ENCODE measurements around the gene FAM219B. TPM values are rescaled to one million over a fixed set of nuclear protein-coding genes. Genes with fewer than 3 reads are reported as not detected.
A peak's percentile ranks its signal among the peaks of the same experiment; 100 is the strongest.
"Not testable (repeated sequence)": the region's sequence is repeated elsewhere in the genome, so short reads cannot be mapped to it uniquely, and the experiment has no call there.

Gene FAM219B
- total RNA-seq, 1 donor from 2014 or later, result 108 TPM

DNA sequence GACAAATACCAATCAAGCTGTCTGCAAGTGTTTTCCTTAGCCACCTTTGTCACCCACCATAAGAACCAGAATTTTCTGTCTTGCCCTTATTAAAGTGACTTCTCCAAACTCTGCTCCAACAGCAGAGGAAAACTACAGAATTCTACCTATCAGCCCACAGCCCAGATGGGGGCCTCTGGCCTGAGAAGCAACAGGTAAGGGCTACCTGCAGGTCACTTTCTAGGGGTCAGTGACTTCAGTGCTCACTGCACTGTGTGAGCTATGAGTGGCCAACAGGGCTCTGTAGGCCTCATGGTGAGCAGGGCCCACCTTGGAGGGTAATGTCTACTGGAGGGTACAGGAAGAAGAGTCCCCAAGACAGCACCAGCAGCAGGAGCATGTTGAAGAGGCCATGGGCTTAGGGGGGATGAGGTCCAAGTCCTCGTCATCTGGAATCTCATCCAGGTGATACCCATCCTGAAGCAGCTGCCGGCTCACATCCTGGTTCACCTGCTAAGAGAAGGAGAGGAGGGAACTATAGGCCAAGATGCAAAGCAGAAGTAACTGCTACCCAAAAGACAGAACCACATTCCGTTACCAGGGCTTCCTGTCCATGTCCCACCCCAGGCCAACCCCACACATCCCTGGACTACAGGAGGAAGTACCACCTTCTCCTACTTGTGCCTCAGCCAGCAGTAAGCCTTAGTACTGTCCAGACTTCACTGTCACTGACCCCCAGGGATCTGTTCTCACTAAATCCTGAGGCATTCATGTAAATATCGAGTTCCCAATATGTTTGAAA, 4.2 kb downstream of the FAM219B start:
- Histone ChIP-seq H3K36me3 (peaks cover 67% of the 10 kb centered on the region), H3K9me3 (replicated peaks) (no peaks in the 10 kb centered on the region), H3K27ac (replicated peaks) (no peak overlapping the region), H3K4me1 (peaks cover 71% of the 10 kb centered on the region), H3K27me3 (ENCODE audit: low read depth) (no peaks in the 10 kb centered on the region), H3K4me3 (no peak overlapping the region)
- intact Hi-C loops (cut with micrococcal nuclease), result no loop called here
- DNase-seq, result no peak
- TF ChIP-seq, protein P1, sequence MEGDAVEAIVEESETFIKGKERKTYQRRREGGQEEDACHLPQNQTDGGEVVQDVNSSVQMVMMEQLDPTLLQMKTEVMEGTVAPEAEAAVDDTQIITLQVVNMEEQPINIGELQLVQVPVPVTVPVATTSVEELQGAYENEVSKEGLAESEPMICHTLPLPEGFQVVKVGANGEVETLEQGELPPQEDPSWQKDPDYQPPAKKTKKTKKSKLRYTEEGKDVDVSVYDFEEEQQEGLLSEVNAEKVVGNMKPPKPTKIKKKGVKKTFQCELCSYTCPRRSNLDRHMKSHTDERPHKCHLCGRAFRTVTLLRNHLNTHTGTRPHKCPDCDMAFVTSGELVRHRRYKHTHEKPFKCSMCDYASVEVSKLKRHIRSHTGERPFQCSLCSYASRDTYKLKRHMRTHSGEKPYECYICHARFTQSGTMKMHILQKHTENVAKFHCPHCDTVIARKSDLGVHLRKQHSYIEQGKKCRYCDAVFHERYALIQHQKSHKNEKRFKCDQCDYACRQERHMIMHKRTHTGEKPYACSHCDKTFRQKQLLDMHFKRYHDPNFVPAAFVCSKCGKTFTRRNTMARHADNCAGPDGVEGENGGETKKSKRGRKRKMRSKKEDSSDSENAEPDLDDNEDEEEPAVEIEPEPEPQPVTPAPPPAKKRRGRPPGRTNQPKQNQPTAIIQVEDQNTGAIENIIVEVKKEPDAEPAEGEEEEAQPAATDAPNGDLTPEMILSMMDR (IDR thresholded peaks at IDR 0.05; ENCODE audit: borderline replicate concordance), result no peak

DNA sequence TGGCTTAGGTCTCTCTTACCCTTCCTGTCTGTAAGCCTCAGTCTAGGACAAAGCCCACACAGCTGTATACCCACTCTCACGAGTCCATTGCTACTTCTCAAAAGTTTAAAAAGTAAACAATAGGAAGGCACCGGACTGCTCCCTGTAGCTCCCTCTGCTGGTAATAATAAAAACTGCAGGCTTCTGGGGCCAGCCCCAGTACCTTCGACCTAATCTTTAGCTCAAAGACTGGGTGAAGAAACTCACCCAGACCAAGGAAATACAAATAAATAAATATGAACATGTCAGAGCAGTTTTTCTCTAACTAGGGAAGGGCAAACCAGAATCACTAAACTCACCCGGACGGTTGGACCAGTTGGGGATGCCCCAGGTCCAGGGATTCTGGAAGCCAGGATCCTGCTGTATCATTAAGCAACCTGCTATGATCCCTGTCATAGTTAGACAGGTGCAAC, 5.0 kb downstream of the FAM219B start:
- intact Hi-C loops (cut with micrococcal nuclease), result no loop called here

DNA sequence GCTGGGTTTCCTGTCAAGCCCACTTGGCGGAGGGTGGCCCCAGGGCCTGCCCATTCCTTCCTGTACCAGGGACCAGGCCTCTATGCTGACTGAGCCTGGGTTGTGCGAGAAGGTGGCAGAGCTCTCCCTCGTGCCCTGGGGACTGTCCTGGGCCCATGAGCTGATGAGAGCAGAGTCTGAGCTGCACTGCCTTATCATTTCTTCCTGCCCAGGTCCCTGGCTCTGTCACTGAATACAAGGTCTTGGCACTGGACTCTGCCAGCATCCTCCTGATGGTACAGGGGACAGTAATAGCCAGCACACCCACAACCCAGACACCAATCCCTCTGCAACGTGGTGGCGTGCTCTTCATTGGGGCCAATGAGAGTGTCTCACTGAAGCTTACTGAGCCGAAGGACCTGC, 9.3 kb downstream of the FAM219B start:
- Histone ChIP-seq H3K27ac (replicated peaks) (peak overlapping the region; percentile 59), H3K4me1 (peaks cover 47% of the 10 kb centered on the region), H3K4me3 (no peak overlapping the region), H3K9me3 (replicated peaks) (no peaks in the 10 kb centered on the region), H3K36me3 (peaks cover 51% of the 10 kb centered on the region), H3K27me3 (ENCODE audit: low read depth) (no peaks in the 10 kb centered on the region)
- intact Hi-C loops (cut with micrococcal nuclease), result no loop called here
- DNase-seq, result peak; percentile 32
- TF ChIP-seq, protein P1 (IDR thresholded peaks at IDR 0.05; ENCODE audit: borderline replicate concordance), result no peak

More for the DNA sequence above, 5.0 kb downstream of the FAM219B start:
- peak; percentile 36 for DNase-seq
- Histone ChIP-seq H3K27ac (replicated peaks) (peak overlapping the region; percentile 47), H3K4me3 (no peak overlapping the region), H3K4me1 (peaks cover 73% of the 10 kb centered on the region), H3K27me3 (ENCODE audit: low read depth) (no peaks in the 10 kb centered on the region), H3K36me3 (peaks cover 67% of the 10 kb centered on the region), H3K9me3 (replicated peaks) (no peaks in the 10 kb centered on the region)
- TF ChIP-seq, protein P1 (IDR thresholded peaks at IDR 0.05; ENCODE audit: borderline replicate concordance), result peak; percentile 97

DNA sequence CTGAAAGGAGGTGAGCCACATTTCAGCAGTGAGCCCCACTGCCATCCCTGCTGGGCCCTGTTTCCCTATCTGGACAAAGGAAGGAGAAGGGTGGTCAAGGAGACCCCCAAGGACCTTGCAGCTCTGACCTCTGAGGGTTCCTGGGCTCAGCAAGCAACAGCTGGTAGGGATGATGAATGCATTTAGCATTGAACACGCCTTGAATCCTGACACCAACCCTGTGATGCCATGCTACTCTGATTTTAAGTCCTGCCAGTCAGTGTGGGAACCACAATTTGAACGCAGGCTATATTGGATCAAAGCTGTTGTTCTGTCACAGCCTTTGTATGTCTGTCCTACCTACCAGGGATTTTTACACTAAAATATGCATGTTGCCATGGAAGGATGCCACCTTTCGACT, 10.3 kb downstream of the FAM219B start:
- Histone ChIP-seq H3K9me3 (replicated peaks) (no peaks in the 10 kb centered on the region), H3K36me3 (peaks cover 49% of the 10 kb centered on the region), H3K4me3 (no peak overlapping the region), H3K27me3 (ENCODE audit: low read depth) (no peaks in the 10 kb centered on the region), H3K27ac (replicated peaks) (peak overlapping the region; percentile 59), H3K4me1 (peaks cover 47% of the 10 kb centered on the region)
- intact Hi-C loops (cut with micrococcal nuclease), result no loop called here
- no peak for DNase-seq
- TF ChIP-seq, protein P1 (IDR thresholded peaks at IDR 0.05; ENCODE audit: borderline replicate concordance), result no peak

DNA sequence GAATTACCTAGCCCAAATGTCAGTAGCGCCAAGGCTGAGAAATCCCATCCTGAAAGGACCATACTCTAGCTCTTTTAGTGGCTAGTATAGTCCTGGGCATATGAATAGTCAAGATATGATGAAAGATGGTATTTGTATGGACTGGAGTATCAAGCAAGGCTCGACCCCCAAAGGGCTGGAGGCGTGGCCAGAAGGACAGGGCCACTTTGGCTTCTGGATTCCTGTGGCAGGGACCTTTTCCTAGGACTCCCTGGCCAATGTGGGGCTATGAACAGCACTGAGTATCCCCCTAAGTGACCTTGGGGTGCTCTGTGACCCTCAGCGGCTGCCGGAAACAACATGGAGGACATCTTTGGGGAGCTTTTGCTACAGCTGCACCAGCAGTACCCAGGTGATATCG, 10.8 kb downstream of the FAM219B start:
- Histone ChIP-seq H3K4me3 (no peak overlapping the region), H3K36me3 (peaks cover 47% of the 10 kb centered on the region), H3K9me3 (replicated peaks) (no peaks in the 10 kb centered on the region), H3K4me1 (peaks cover 48% of the 10 kb centered on the region), H3K27me3 (ENCODE audit: low read depth) (no peaks in the 10 kb centered on the region), H3K27ac (replicated peaks) (no peak overlapping the region)
- no peak for DNase-seq
- intact Hi-C loops (cut with micrococcal nuclease), result no loop called here
- TF ChIP-seq, protein P1 (IDR thresholded peaks at IDR 0.05; ENCODE audit: borderline replicate concordance), result no peak

DNA sequence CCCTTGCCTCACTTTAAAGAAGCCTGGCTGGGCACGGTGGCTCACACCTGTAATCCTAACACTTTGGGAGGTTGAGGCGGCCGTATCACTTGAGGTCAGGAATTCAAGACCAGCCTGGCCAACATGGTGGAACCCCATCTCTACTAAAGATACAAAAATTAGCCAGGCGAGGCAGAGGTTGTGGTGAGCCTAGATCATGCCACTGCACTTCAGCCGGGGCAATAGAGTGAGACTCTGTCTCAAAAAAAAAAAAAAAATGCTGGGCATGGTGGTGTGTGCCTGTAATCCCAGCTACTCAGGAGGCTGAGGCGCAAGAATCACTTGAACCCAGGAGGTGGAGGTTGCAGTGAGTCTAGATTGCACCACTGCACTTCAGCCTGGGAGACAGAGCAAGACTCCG, 12.3 kb downstream of the FAM219B start:
- H3K27me3 ChIP-seq (ENCODE audit: low read depth); H3K27ac ChIP-seq (replicated peaks); H3K9me3 ChIP-seq (replicated peaks); intact Hi-C loops (cut with micrococcal nuclease); DNase-seq; H3K4me3 ChIP-seq: not testable (repeated sequence)
- peaks cover 63% of the 10 kb centered on the region for H3K4me1 ChIP-seq
- peaks cover 33% of the 10 kb centered on the region for H3K36me3 ChIP-seq
